Stimulated activated CD4-positive, alpha-beta T cell treated with anti-CD3 and anti-CD28 coated beads, TNF-alpha, amount 100 ng/mL, for 24 hours (primary cell): Measurements from ENCODE around the gene USF2.

ENCODE experiments used
- DNase-seq, 3 experiments: peaks; one replicate each; pipeline ENCODE4 v3.0.0-alpha.2; 2020; ENCODE audit warnings: low read depth in 3 of 3

Gene USF2

GRCh38 chr19:35265126-35265899 lies 3.4 kb upstream of the USF2 start:
- no peak for DNase-seq

GRCh38 chr19:35265900-35266519 lies 2.8 kb upstream of the USF2 start:
- no peak for DNase-seq

- DNase-seq = no peak
Observed at GRCh38 chr19:35266520-35267352, 2.0 kb upstream of the USF2 start.

- DNase-seq = peak in 1 of 3 experiments; percentile 42
Observed at GRCh38 chr19:35267353-35267817, 1.4 kb upstream of the USF2 start.

GRCh38 chr19:35267818-35268535 lies 785 bp upstream of the USF2 start:
- peak; percentile 45 to 69 (median 60) for DNase-seq

GRCh38 chr19:35269438-35270117 lies 816 bp downstream of the USF2 start:
- DNase-seq = peak; percentile 51 to 78 (median 54)

GRCh38 chr19:35270381-35270811 lies 1.6 kb downstream of the USF2 start:
- no peak for DNase-seq

GRCh38 chr19:35271546-35271945 lies 2.8 kb downstream of the USF2 start:
- DNase-seq = no peak

GRCh38 chr19:35272122-35272719 lies 3.5 kb downstream of the USF2 start:
- DNase-seq = no peak

- DNase-seq = no peak
Observed at GRCh38 chr19:35272954-35273649, 4.3 kb downstream of the USF2 start.

GRCh38 chr19:35273686-35274259 lies 5.0 kb downstream of the USF2 start:
- no peak for DNase-seq

GRCh38 chr19:35274323-35274722 lies 5.6 kb downstream of the USF2 start:
- no peak for DNase-seq

GRCh38 chr19:35276706-35277281 lies 8.0 kb downstream of the USF2 start:
- DNase-seq = no peak

GRCh38 chr19:35278578-35279284 lies 10.0 kb downstream of the USF2 start:
- no peak for DNase-seq

- DNase-seq = no peak
Observed at GRCh38 chr19:35279374-35279773, 10.6 kb downstream of the USF2 start.

- DNase-seq = no peak
Observed at GRCh38 chr19:35279985-35280821, 11.4 kb downstream of the USF2 start.

GRCh38 chr19:35281303-35281702 lies 12.5 kb downstream of the USF2 start:
- DNase-seq = no peak
